GM19351 (cell line): ENCODE data around the gene BCAS3.
"Not testable (repeated sequence)": the region's sequence is repeated elsewhere in the genome, so short reads cannot be mapped to it uniquely, and the experiment has no call there.

ENCODE experiments used
- ATAC-seq: cut with Tn5 transposase; IDR thresholded peaks from one replicate; pipeline ENCODE4 v1.9.1; 2021; ENCODE audit warnings: mild to moderate bottlenecking, moderate library complexity; ENCODE audit not compliant: unreplicated experiment

Gene BCAS3

GRCh38 chr17:61143026-61143425 lies 465.4 kb downstream of the BCAS3 start:
- ATAC-seq, result no peak

- no peak for ATAC-seq
These were observed 466.5 kb downstream of the BCAS3 start for GRCh38 chr17:61144137-61144536.

GRCh38 chr17:61144617-61145564 lies 467.2 kb downstream of the BCAS3 start:
- ATAC-seq, result no peak

- not testable (repeated sequence) for ATAC-seq
These were observed 469.2 kb downstream of the BCAS3 start for GRCh38 chr17:61146833-61147232.

- no peak for ATAC-seq
These were observed 471.6 kb downstream of the BCAS3 start for GRCh38 chr17:61149106-61149825.

- no peak for ATAC-seq
These were observed 472.3 kb downstream of the BCAS3 start for GRCh38 chr17:61149862-61150362.

GRCh38 chr17:61150686-61151299 lies 473.1 kb downstream of the BCAS3 start:
- peak; percentile 56 for ATAC-seq

- no peak for ATAC-seq
These were observed 475.2 kb downstream of the BCAS3 start for GRCh38 chr17:61152898-61153297.

GRCh38 chr17:61155590-61156237 lies 478.1 kb downstream of the BCAS3 start:
- no peak for ATAC-seq

- ATAC-seq, result no peak
These were observed 479.7 kb downstream of the BCAS3 start for GRCh38 chr17:61157246-61157886.

- ATAC-seq, result no peak
These were observed 480.7 kb downstream of the BCAS3 start for GRCh38 chr17:61158376-61158775.

GRCh38 chr17:61159221-61159814 lies 481.7 kb downstream of the BCAS3 start:
- ATAC-seq, result peak; percentile 54

- ATAC-seq, result no peak
These were observed 482.6 kb downstream of the BCAS3 start for GRCh38 chr17:61160204-61160603.

- ATAC-seq, result no peak
These were observed 483.3 kb downstream of the BCAS3 start for GRCh38 chr17:61160789-61161445.

- ATAC-seq, result no peak
These were observed 484.0 kb downstream of the BCAS3 start for GRCh38 chr17:61161615-61162134.

GRCh38 chr17:61164517-61164916 lies 486.9 kb downstream of the BCAS3 start:
- no peak for ATAC-seq

- no peak for ATAC-seq
These were observed 489.4 kb downstream of the BCAS3 start for GRCh38 chr17:61167075-61167474.

- ATAC-seq, result peak; percentile 40
These were observed 490.9 kb downstream of the BCAS3 start for GRCh38 chr17:61168506-61168905.

GRCh38 chr17:61174310-61174709 lies 496.7 kb downstream of the BCAS3 start:
- no peak for ATAC-seq
